Gastroesophageal sphincter (tissue), 4 donors: ENCODE data around the gene ARL16. TPM values are rescaled to one million over a fixed set of nuclear protein-coding genes. Genes with fewer than 3 reads are reported as not detected.
A peak's percentile ranks its signal among the peaks of the same experiment; 100 is the strongest.

Experiments used
- ATAC-seq: fragments of 150-250 bp; one replicate; pipeline ENCODE4 v1.9.1; 2016; ENCODE audit warnings: mild to moderate bottlenecking, moderate library complexity
- H3K27ac ChIP-seq, 4 donors: fragments of 200-600 bp; sonication (generic) in 3 of 4; 1 replicate in 3 of 4; 2 replicates in 1 of 4; pipeline ENCODE4 v1.5.1; 2016 to 2019
- H3K27me3 ChIP-seq: fragments of 200-600 bp; sonication (generic); one replicate; pipeline ENCODE4 v1.5.1; 2019
- H3K36me3 ChIP-seq, 2 donors: fragments of 200-600 bp; sonication (generic); one replicate each; pipeline ENCODE4 v1.5.1; 2019; ENCODE audit warnings: control low read depth in 1 of 2
- H3K4me1 ChIP-seq, 3 donors: fragments of 200-600 bp; sonication (generic); 1 replicate in 2 of 3; 2 replicates in 1 of 3; pipeline ENCODE4 v1.5.1; 2016 to 2019; ENCODE audit warnings: control low read depth in 2 of 3
- H3K4me3 ChIP-seq, 2 donors: fragments of 200-600 bp; sonication (generic); one replicate each; pipeline ENCODE4 v1.5.1; 2019; ENCODE audit warnings: mild to moderate bottlenecking in 1 of 2, moderate library complexity in 1 of 2
- H3K9me3 ChIP-seq, 3 donors: fragments of 200-600 bp; sonication (generic); one replicate each; pipeline ENCODE4 v1.5.1; 2017 to 2019; ENCODE audit warnings: control low read depth in 2 of 3
- CTCF ChIP-seq, 4 experiments: fragments of 200-600 bp in 2 of 4; fragments of 450-650 bp in 2 of 4; sonication (generic) in 1 of 4; IDR thresholded peaks; one replicate each; pipeline ENCODE4 v1.5.1; 2017 to 2019; ENCODE audit warnings: antibody characterized with exemption in 4 of 4, mild to moderate bottlenecking in 2 of 4, moderate library complexity in 2 of 4
- EP300 ChIP-seq: sonication (generic); formaldehyde crosslinking; IDR thresholded peaks from one replicate; pipeline ENCODE4 v1.6.1; 2017; ENCODE audit warnings: antibody characterized with exemption, mild to moderate bottlenecking
- POLR2A ChIP-seq, 2 donors: fragments of 450-650 bp; IDR thresholded peaks; one replicate each; pipeline ENCODE4 v1.6.1; 2017; ENCODE audit warnings: antibody characterized with exemption in 2 of 2, mild to moderate bottlenecking in 2 of 2, moderate library complexity in 1 of 2
- POLR2AphosphoS5 ChIP-seq: sonication (generic); formaldehyde crosslinking; IDR thresholded peaks from one replicate; pipeline ENCODE4 v1.6.1; 2017; ENCODE audit warnings: antibody characterized with exemption
- WGBS, 2 donors: methylation state at CpG; one replicate each; pipeline ENCODE4 v1.1.5; 2018; ENCODE audit warnings: low coverage in 1 of 2; 5-methylcytosine and 5-hydroxymethylcytosine counted together
- small RNA-seq, 4 donors: library from RNA; depleted of rRNA; stranded (forward); fragments of <200 nt; gene quantifications; one replicate each; pipeline ENCODE3, GENCODE V24; 2016
- total RNA-seq, 4 donors: library from RNA; depleted of rRNA; stranded (reverse); fragments of >200 nt; gene quantifications; one replicate each; pipeline ENCODE4 v1.1.0, GENCODE V29; 2016

The ARL16 gene
- total RNA-seq, 4 donors from 2014 or later = 26.2 to 52.8 (median 30.2) TPM

DNA sequence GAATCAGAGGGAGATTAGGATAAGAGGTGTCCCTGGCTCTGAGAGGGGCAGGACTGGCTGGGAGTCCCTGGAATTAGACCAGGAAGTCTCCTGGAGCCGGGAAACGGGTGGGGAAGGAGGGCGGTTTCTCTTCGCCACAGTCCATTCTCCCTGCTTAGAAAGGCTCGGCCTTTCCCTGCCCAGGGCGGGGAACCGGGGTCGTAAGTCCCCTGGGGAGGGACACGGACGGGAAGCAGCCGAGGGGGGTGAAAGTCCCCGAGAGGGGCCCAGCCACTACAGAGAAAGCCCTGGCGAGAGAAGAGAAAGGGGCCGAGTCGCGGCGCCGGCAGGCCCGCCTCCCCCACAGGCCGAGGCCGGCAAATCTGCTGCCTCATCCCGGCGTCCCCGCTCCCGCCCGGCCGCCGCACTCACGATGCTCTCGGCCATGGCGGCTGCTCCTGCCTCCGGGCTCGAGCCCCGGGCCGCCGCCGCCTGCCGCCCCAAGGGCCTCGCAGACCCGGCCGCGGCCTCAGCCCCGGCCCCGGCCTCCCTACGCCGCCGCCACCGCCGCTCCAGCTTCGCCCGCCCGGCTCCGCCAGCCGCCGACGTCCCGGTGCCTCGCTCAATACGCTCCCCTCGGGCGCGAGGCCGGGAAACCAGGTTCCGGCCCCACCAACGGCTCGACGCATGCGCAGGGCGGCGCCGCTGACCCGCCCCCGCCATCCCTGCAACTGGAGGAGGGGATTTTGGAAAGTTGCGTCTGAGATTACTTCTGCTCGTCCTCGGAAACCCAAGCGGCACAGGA is 46.9 kb downstream of the ARL16 start, which contains the start of the genes NPLOC4 and TSPAN10:
TSS of gene NPLOC4 (minus strand) at position 608 of the 784 bp plus-strand sequence. CDS start at position 426, 182 bp downstream.
TSS of gene TSPAN10 (plus strand) at position 692 of the 784 bp plus-strand sequence. CDS start 5,217 bp downstream, outside the sequence.
- WGBS, 2 donors = 3% methylated on average over 8 of the region's 77 CpGs; no CpG with 5 or more reads in 1 of the 2 donors
- H3K27me3 ChIP-seq = no peaks in the 10 kb centered on the region
- peaks cover 3 to 43% (median 13%) of the 10 kb centered on the region in 3 donors for H3K4me1 ChIP-seq

DNA sequence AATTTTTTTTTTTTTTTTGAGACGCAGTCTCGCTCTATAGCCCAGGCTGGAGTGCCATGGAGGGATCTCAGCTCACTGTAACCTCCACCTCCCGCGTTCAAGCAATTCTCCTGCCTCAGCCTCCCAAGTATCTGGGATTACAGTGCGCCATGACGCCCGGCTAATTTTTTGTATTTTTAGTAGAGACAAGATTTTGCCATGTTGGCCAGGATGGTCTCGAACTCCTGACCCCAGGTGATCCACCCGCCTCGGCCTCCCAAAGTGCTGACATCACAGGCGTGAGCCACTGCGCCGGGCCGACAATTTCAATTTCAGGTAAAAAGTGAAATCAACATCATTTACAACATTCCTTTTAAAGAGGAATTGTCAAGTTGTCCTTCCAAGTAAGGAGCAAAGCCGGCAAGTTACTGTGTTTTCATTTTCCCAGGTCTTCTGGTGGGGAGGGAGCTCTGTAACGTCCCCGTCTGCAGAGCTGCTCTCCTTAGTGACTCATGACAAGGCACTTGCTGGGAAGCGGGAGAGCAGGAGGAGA is 47.6 kb downstream of the ARL16 start:
- WGBS, 2 donors = 22 to 40% methylated on average over 1 to 16 of the region's 18 CpGs
- ATAC-seq = no peak
- H3K27me3 ChIP-seq = no peaks in the 10 kb centered on the region
- no peaks in the 10 kb centered on the region for H3K36me3 ChIP-seq
- H3K27ac ChIP-seq = peak overlapping the region; percentile 77 to 96 (median 92)
- no peak for TF ChIP-seq CTCF (IDR thresholded peaks at IDR 0.05)
- TF ChIP-seq POLR2A (IDR thresholded peaks at IDR 0.05) = no peak
- TF ChIP-seq EP300 = no peak
- peaks cover 3 to 43% (median 13%) of the 10 kb centered on the region in 3 donors for H3K4me1 ChIP-seq
- H3K4me3 ChIP-seq = peak overlapping the region; percentile 73 to 75
- H3K9me3 ChIP-seq = no peaks in the 10 kb centered on the region

More for the DNA sequence above, 46.9 kb downstream of the ARL16 start, which contains the start of the genes NPLOC4 and TSPAN10:
- peak within 1 kb of the TSS; percentile 73 to 75 for H3K4me3 ChIP-seq
- TF ChIP-seq POLR2A (IDR thresholded peaks at IDR 0.05) (peak; percentile 74 to 90), POLR2AphosphoS5 (peak; percentile 88), EP300 (no peak), CTCF (IDR thresholded peaks at IDR 0.05) (peak in 1 of 4 experiments; percentile 11)
- ATAC-seq = peak; percentile 95
- no peaks in the 10 kb centered on the region for H3K36me3 ChIP-seq
- no peaks in the 10 kb centered on the region for H3K9me3 ChIP-seq
- peak within 1 kb of the TSS; percentile 77 to 96 (median 92) for H3K27ac ChIP-seq

DNA sequence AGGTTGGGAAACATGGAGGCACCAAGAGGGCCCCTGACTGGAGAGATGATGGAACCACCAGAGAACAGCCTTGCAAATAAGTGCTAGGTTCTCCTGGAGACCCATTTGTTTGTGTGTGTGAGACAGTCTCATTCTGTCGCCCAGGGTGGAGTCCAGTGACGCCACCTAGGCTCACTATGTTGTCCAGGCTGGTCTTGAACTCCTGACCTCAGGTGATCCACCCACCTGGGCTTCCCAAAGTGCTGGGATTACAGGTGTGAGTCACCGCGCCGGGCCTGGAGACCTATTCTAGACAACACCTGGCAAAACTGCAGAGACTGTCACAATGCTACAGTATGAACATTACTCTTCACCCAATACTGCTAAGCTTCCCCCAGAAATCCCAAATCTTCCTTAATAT is 48.2 kb downstream of the ARL16 start:
- no peaks in the 10 kb centered on the region for H3K27me3 ChIP-seq
- peak overlapping the region in 1 of 4 donors; percentile 90 for H3K27ac ChIP-seq
- no peak for TF ChIP-seq CTCF (IDR thresholded peaks at IDR 0.05)
- TF ChIP-seq EP300 = no peak
- no peak for TF ChIP-seq POLR2A (IDR thresholded peaks at IDR 0.05)
- TF ChIP-seq POLR2AphosphoS5 = no peak
- H3K36me3 ChIP-seq = no peaks in the 10 kb centered on the region
- H3K9me3 ChIP-seq = no peaks in the 10 kb centered on the region
- H3K4me3 ChIP-seq = peak overlapping the region in 1 of 2 donors; percentile 75
- peaks cover 3 to 43% (median 13%) of the 10 kb centered on the region in 3 donors for H3K4me1 ChIP-seq
- ATAC-seq = no peak
- WGBS, 2 donors = 100% methylated on average over 2 of the region's 5 CpGs; no CpG with 5 or more reads in 1 of the 2 donors

- H3K4me1 ChIP-seq = peaks cover 3 to 35% (median 10%) of the 10 kb centered on the region in 3 donors
- no peak for ATAC-seq
- no peaks in the 10 kb centered on the region for H3K9me3 ChIP-seq
- H3K4me3 ChIP-seq = no peak overlapping the region
- WGBS, 2 donors = 83 to 94% methylated on average over 1 to 7 of the region's 7 CpGs
- TF ChIP-seq CTCF (IDR thresholded peaks at IDR 0.05) = no peak
- no peak for TF ChIP-seq EP300
- TF ChIP-seq POLR2A (IDR thresholded peaks at IDR 0.05) = no peak
- TF ChIP-seq POLR2AphosphoS5 = no peak
- H3K36me3 ChIP-seq = peaks cover 0 to 34% of the 10 kb centered on the region in 2 donors
- no peaks in the 10 kb centered on the region for H3K27me3 ChIP-seq
- no peak overlapping the region for H3K27ac ChIP-seq
Observed at GRCh38 chr17:81631482-81631881, 52.1 kb downstream of the ARL16 start.

Small RNA genes lying within 50 kb of the gene (small RNA-seq; reads per million reads assigned to genes)
- 0 to 0.51 (median 0.24) reads per million in 4 donors for gene MIR6786

Other genes starting within 250 kb of the ARL16 start
- gene ACTG1, start 171.0 kb downstream of the ARL16 start, total RNA-seq = 1,000 to 10,000 TPM in 3 of 4 donors, 100 to 1,000 TPM in 1; 829 to 1,848 (median 1,550) TPM
- 1 to 10 TPM in 2 of 4 donors, under 1 TPM in 2; 0.49 to 2.1 (median 1.0) TPM for gene FSCN2, start 155.4 kb downstream of the ARL16 start, total RNA-seq
- 10 to 100 TPM; 14.6 to 32.1 (median 20.7) TPM for gene FAAP100, start 131.4 kb downstream of the ARL16 start, total RNA-seq
- 10 to 100 TPM; 49.5 to 83.8 (median 58.0) TPM for gene NPLOC4, start 46.7 kb downstream of the ARL16 start, total RNA-seq
- under 1 TPM in 3 of 4 donors, not detected in 1; 0.27 to 0.89 (median 0.30) TPM for gene TSPAN10, start 46.6 kb downstream of the ARL16 start, total RNA-seq
- gene PDE6G, start 27.3 kb downstream of the ARL16 start, total RNA-seq = under 1 TPM in 1 of 4 donors, not detected in 3; 0.62 TPM
- 10 to 100 TPM; 19.4 to 31.8 (median 25.3) TPM for gene OXLD1, start 17.2 kb downstream of the ARL16 start, total RNA-seq
- 10 to 100 TPM in 2 of 4 donors, 1 to 10 TPM in 2; 8.2 to 16.1 (median 11.4) TPM for gene CCDC137, start 17.1 kb downstream of the ARL16 start, total RNA-seq
- 10 to 100 TPM; 51.5 to 90.5 (median 66.6) TPM for gene HGS, start 214 bp upstream of the ARL16 start, total RNA-seq
- 10 to 100 TPM; 27.5 to 42.9 (median 29.3) TPM for gene MRPL12, start 19.6 kb upstream of the ARL16 start, total RNA-seq
- gene SLC25A10, start 28.5 kb upstream of the ARL16 start, total RNA-seq = 1 to 10 TPM; 3.0 to 8.8 (median 5.0) TPM
- gene GCGR, start 120.4 kb upstream of the ARL16 start, total RNA-seq = under 1 TPM in 1 of 4 donors, not detected in 3; 0.47 TPM
- 100 to 1,000 TPM in 1 of 4 donors, 10 to 100 TPM in 3; 70.4 to 131 (median 85.9) TPM for gene MCRIP1, start 149.5 kb upstream of the ARL16 start, total RNA-seq
- gene PPP1R27, start 151.3 kb upstream of the ARL16 start, total RNA-seq = not detected
- gene P4HB, start 176.7 kb upstream of the ARL16 start, total RNA-seq = 100 to 1,000 TPM; 257 to 365 (median 324) TPM
- gene ARHGDIA, start 187.5 kb upstream of the ARL16 start, total RNA-seq = 100 to 1,000 TPM; 120 to 219 (median 169) TPM
- gene ALYREF, start 207.8 kb upstream of the ARL16 start, total RNA-seq = 10 to 100 TPM; 26.6 to 68.1 (median 55.5) TPM
- gene ANAPC11, start 207.9 kb upstream of the ARL16 start, total RNA-seq = 100 to 1,000 TPM in 3 of 4 donors, 10 to 100 TPM in 1; 81.0 to 128 (median 119) TPM
- gene NPB, start 218.4 kb upstream of the ARL16 start, total RNA-seq = under 1 TPM in 2 of 4 donors, not detected in 2; 0.12 to 0.16 TPM
- 10 to 100 TPM; 18.4 to 45.8 (median 34.4) TPM for gene PCYT2, start 227.6 kb upstream of the ARL16 start, total RNA-seq
- gene SIRT7, start 234.4 kb upstream of the ARL16 start, total RNA-seq = 10 to 100 TPM; 14.3 to 24.1 (median 18.3) TPM
- 10 to 100 TPM; 18.8 to 39.3 (median 25.3) TPM for gene MAFG, start 243.9 kb upstream of the ARL16 start, total RNA-seq